ENCODE results near the gene APC. TPM values are rescaled to one million over a fixed set of nuclear protein-coding genes. Genes with fewer than 3 reads are reported as not detected.
A peak's percentile ranks its signal among the peaks of the same experiment; 100 is the strongest.

Gene APC
- total and polyA plus RNA-seq, 4 experiments from 2014 or later = 4.4 to 44.5 (median 31.8) TPM

DNA sequence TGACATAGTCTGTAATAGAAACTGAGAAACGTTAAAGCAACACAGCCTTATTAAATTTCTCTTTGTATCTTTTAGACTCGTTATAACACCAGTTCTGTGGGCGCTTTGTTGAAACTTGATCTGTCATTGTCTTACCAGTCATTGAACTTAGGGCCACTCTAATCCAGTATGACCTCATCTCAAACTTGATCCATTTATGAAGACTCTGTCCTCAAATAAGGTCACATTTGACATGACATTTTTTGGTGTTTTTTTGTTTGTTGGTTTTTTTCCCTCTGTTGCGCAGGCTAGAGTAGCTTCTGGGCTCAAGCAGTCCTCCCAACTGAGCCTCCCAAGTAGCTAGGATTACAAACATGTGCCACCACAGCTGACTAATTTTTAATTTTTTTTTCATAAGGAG is 5.9 kb downstream of the APC start:
- Histone ChIP-seq H3K27me3 (ENCODE audit: insufficient read depth, low read length) (no peaks in the 10 kb centered on the region), H3K36me3 (ENCODE audit: insufficient read depth, low read length) (no peaks in the 10 kb centered on the region), H3K4me3 (ENCODE audit: low read length in 2 of 2) (no peak overlapping the region), H3K27ac (ENCODE audit: low read depth, low read length) (no peak overlapping the region), H3K9me3 (ENCODE audit: control insufficient read depth in 1 of 2, low read length in 2 of 2) (no peaks in the 10 kb centered on the region), H3K4me1 (ENCODE audit: insufficient read depth, low read length) (no peaks in the 10 kb centered on the region)
- H3K4me3 Mint-ChIP-seq = no peak overlapping the region
- peaks cover 13 to 28% (median 16%) of the 10 kb centered on the region in 4 donors for H3K4me1 Mint-ChIP-seq
- no peaks in the 10 kb centered on the region for H3K27me3 Mint-ChIP-seq
- H3K27ac Mint-ChIP-seq = no peak overlapping the region
- intact Hi-C loops (cut with micrococcal nuclease) = no loop called here
- peaks cover 0 to 4% of the 10 kb centered on the region in 2 donors for H3K36me3 Mint-ChIP-seq
- H3K9me3 Mint-ChIP-seq = no peaks in the 10 kb centered on the region
- ChIA-PET CTCF (ENCODE audit: partially characterized antibody) (interaction anchor here (1.3 kb wide), 1 partner anchor 14 kb away, joined by 3 read pairs; no protein-coding TSS in a partner anchor), POLR2A (ENCODE audit: partially characterized antibody) (no interaction called here)
- DNase-seq = no peak

DNA sequence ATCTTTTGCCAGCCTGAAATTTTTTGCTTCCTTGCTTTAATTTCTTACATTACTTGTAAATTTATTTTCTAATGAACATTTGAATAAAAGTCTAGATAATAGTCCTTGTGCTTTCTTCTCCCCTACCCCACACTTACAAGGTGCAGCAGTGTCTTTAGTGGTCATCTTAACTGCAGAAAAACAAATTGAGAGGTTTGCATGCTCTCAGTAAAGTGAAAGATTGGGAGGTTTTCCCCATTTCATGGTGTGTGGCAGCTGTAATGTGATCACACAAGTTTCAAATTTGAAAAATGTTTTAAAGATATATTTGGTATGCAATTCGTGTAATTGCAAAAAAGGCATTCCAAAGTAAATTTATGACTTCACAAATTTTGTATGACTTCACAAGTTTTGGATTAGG is 14.7 kb downstream of the APC start:
- H3K4me1 ChIP-seq (ENCODE audit: insufficient read depth, low read length) = no peaks in the 10 kb centered on the region
- H3K9me3 Mint-ChIP-seq = no peaks in the 10 kb centered on the region
- no peak overlapping the region for H3K27ac ChIP-seq (ENCODE audit: low read depth, low read length)
- DNase-seq = no peak
- H3K4me3 Mint-ChIP-seq = no peak overlapping the region
- no peaks in the 10 kb centered on the region for H3K27me3 ChIP-seq (ENCODE audit: insufficient read depth, low read length)
- intact Hi-C loops (cut with micrococcal nuclease) = no loop called here
- ChIA-PET POLR2A (ENCODE audit: partially characterized antibody) (no interaction called here), CTCF (ENCODE audit: partially characterized antibody) (no interaction called here)
- peaks cover 14 to 17% (median 14%) of the 10 kb centered on the region in 4 donors for H3K4me1 Mint-ChIP-seq
- H3K36me3 Mint-ChIP-seq = peaks cover 0 to 3% of the 10 kb centered on the region in 2 donors
- no peak overlapping the region for H3K4me3 ChIP-seq (ENCODE audit: low read length in 2 of 2)
- no peak overlapping the region for H3K27ac Mint-ChIP-seq
- no peaks in the 10 kb centered on the region for H3K9me3 ChIP-seq (ENCODE audit: control insufficient read depth in 1 of 2, low read length in 2 of 2)
- no peaks in the 10 kb centered on the region for H3K27me3 Mint-ChIP-seq
- no peaks in the 10 kb centered on the region for H3K36me3 ChIP-seq (ENCODE audit: insufficient read depth, low read length)

DNA sequence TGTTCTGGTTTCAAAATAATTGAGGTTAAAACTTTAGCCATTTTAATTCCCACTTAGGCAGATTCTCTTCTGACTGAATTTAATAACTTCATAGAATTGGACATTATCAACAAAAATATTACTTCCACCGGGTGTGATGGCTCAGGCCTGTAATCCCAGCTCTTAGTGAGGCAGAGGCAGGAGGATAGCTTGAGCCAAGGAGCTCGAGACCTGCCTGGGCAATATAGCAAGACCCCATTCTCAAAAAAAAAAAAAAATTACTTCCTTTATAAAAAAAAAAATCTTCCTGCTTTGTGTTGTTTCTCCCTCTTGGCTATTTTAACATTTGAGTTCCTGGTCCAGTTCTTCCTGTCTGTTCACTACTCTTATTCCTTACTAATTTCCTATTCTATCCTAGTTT is 18.0 kb downstream of the APC start:
- no peak overlapping the region for H3K27ac ChIP-seq (ENCODE audit: low read depth, low read length)
- intact Hi-C loops (cut with micrococcal nuclease) = loop anchor here (2.0 to 5.0 kb wide), 3 partner anchors 65 to 593 kb away; partner anchors contain the start of gene REEP5
- no peaks in the 10 kb centered on the region for H3K27me3 Mint-ChIP-seq
- no peaks in the 10 kb centered on the region for H3K27me3 ChIP-seq (ENCODE audit: insufficient read depth, low read length)
- peaks cover 12% of the 10 kb centered on the region in 2 donors for H3K36me3 Mint-ChIP-seq
- ChIA-PET POLR2A (ENCODE audit: partially characterized antibody) (interaction anchor here (0.6 kb wide), 1 partner anchor 155 kb away, joined by 3 read pairs; no protein-coding TSS in a partner anchor), CTCF (ENCODE audit: partially characterized antibody) (interaction anchor here (1.4 to 7.6 kb wide), 2 partner anchors 205 to 580 kb away, joined by 8 to 196 read pairs; no protein-coding TSS in a partner anchor)
- no peak for DNase-seq
- no peaks in the 10 kb centered on the region for H3K9me3 Mint-ChIP-seq
- peaks cover 9 to 13% (median 9%) of the 10 kb centered on the region in 4 donors for H3K4me1 Mint-ChIP-seq
- H3K4me3 Mint-ChIP-seq = no peak overlapping the region
- H3K4me1 ChIP-seq (ENCODE audit: insufficient read depth, low read length) = no peaks in the 10 kb centered on the region
- no peaks in the 10 kb centered on the region for H3K9me3 ChIP-seq (ENCODE audit: control insufficient read depth in 1 of 2, low read length in 2 of 2)
- peaks cover 3% of the 10 kb centered on the region for H3K36me3 ChIP-seq (ENCODE audit: insufficient read depth, low read length)
- H3K4me3 ChIP-seq (ENCODE audit: low read length in 2 of 2) = no peak overlapping the region
- peak overlapping the region in 6 of 7 donors; percentile 13 to 84 (median 35) for H3K27ac Mint-ChIP-seq

GRCh38 chr5:112757468-112758208 is 20.0 kb downstream of the APC start:
- ChIA-PET CTCF (ENCODE audit: partially characterized antibody) (interaction anchor here (0.6 to 7.6 kb wide), 41 partner anchors 9 to 851 kb away, joined by 3 to 196 read pairs (median 3); partner anchors contain the start of genes APC and REEP5), POLR2A (ENCODE audit: partially characterized antibody) (interaction anchor here (0.8 kb wide), 1 partner anchor 9 kb away, joined by 3 read pairs; no protein-coding TSS in a partner anchor)
- Histone ChIP-seq H3K27ac (ENCODE audit: low read depth, low read length) (no peak overlapping the region), H3K9me3 (ENCODE audit: control insufficient read depth in 1 of 2, low read length in 2 of 2) (no peaks in the 10 kb centered on the region), H3K4me1 (ENCODE audit: insufficient read depth, low read length) (no peaks in the 10 kb centered on the region), H3K27me3 (ENCODE audit: insufficient read depth, low read length) (no peaks in the 10 kb centered on the region), H3K4me3 (ENCODE audit: low read length in 2 of 2) (no peak overlapping the region), H3K36me3 (ENCODE audit: insufficient read depth, low read length) (peaks cover 3% of the 10 kb centered on the region)
- Mint-ChIP-seq H3K9me3 (no peaks in the 10 kb centered on the region), H3K27ac (peak overlapping the region in 5 of 7 donors; percentile 3 to 71 (median 59)), H3K4me3 (peak overlapping the region in 1 of 8 donors; percentile 20), H3K4me1 (peaks cover 9 to 12% (median 9%) of the 10 kb centered on the region in 4 donors), H3K36me3 (peaks cover 15 to 21% of the 10 kb centered on the region in 2 donors), H3K27me3 (no peaks in the 10 kb centered on the region)
- intact Hi-C loops (cut with micrococcal nuclease) = loop anchor here (1.0 to 5.0 kb wide), 5 partner anchors 67 to 595 kb away; partner anchors contain the start of gene REEP5
- peak in 4 of 5 donors; percentile 50 to 64 (median 52) for DNase-seq

DNA sequence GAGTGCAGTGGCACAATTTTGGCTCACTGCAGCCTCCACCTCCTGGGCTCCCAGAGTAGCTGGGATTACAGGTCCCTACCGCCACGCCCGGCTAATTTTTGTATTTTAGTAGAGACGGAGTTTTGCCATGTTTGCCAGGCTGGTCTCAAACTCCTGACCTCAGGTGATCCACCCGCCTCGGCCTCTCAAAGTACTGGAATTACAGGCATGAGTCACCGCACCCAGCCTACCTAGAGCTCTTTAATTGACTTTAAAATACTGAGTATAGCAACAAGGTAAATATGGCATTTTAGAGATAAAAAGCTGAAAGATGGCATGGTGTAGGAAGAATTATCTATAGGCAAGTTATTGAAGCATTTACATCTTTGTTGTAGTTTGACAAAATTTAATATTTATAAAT is 21.0 kb downstream of the APC start:
- H3K36me3 ChIP-seq (ENCODE audit: insufficient read depth, low read length) = peaks cover 3% of the 10 kb centered on the region
- H3K4me1 ChIP-seq (ENCODE audit: insufficient read depth, low read length) = no peaks in the 10 kb centered on the region
- Mint-ChIP-seq H3K27ac (no peak overlapping the region), H3K36me3 (peaks cover 15 to 21% of the 10 kb centered on the region in 2 donors), H3K4me3 (no peak overlapping the region), H3K4me1 (peaks cover 5 to 9% (median 5%) of the 10 kb centered on the region in 4 donors), H3K27me3 (no peaks in the 10 kb centered on the region), H3K9me3 (no peaks in the 10 kb centered on the region)
- no peaks in the 10 kb centered on the region for H3K27me3 ChIP-seq (ENCODE audit: insufficient read depth, low read length)
- DNase-seq = no peak
- ChIA-PET CTCF (ENCODE audit: partially characterized antibody) (interaction anchor here (0.6 to 7.6 kb wide), 15 partner anchors 11 to 583 kb away, joined by 3 to 196 read pairs (median 8); partner anchors contain the start of genes APC and REEP5), POLR2A (ENCODE audit: partially characterized antibody) (no interaction called here)
- intact Hi-C loops (cut with micrococcal nuclease) = loop anchor here (5.0 kb wide), 2 partner anchors 164 to 596 kb away; partner anchors contain the start of gene REEP5
- no peak overlapping the region for H3K4me3 ChIP-seq (ENCODE audit: low read length in 2 of 2)
- H3K27ac ChIP-seq (ENCODE audit: low read depth, low read length) = no peak overlapping the region
- no peaks in the 10 kb centered on the region for H3K9me3 ChIP-seq (ENCODE audit: control insufficient read depth in 1 of 2, low read length in 2 of 2)

GRCh38 chr5:112762113-112762810 is 24.6 kb downstream of the APC start:
- Mint-ChIP-seq H3K4me3 (no peak overlapping the region), H3K27me3 (no peaks in the 10 kb centered on the region), H3K36me3 (peaks cover 22 to 27% of the 10 kb centered on the region in 2 donors), H3K27ac (peak overlapping the region in 1 of 7 donors; percentile 13), H3K9me3 (no peaks in the 10 kb centered on the region), H3K4me1 (peaks cover 0 to 5% (median 2%) of the 10 kb centered on the region in 4 donors)
- Histone ChIP-seq H3K27ac (ENCODE audit: low read depth, low read length) (no peak overlapping the region), H3K4me1 (ENCODE audit: insufficient read depth, low read length) (no peaks in the 10 kb centered on the region), H3K4me3 (ENCODE audit: low read length in 2 of 2) (no peak overlapping the region), H3K36me3 (ENCODE audit: insufficient read depth, low read length) (peaks cover 3% of the 10 kb centered on the region), H3K27me3 (ENCODE audit: insufficient read depth, low read length) (no peaks in the 10 kb centered on the region), H3K9me3 (ENCODE audit: control insufficient read depth in 1 of 2, low read length in 2 of 2) (no peaks in the 10 kb centered on the region)
- DNase-seq = no peak
- intact Hi-C loops (cut with micrococcal nuclease) = no loop called here
- POLR2A ChIA-PET (ENCODE audit: partially characterized antibody) = no interaction called here
- CTCF ChIA-PET (ENCODE audit: partially characterized antibody) = no interaction called here

- Mint-ChIP-seq H3K27ac (no peak overlapping the region), H3K27me3 (no peaks in the 10 kb centered on the region), H3K9me3 (no peaks in the 10 kb centered on the region), H3K36me3 (peaks cover 23 to 26% of the 10 kb centered on the region in 2 donors), H3K4me3 (no peak overlapping the region), H3K4me1 (peaks cover 0 to 1% (median 0%) of the 10 kb centered on the region in 4 donors)
- Histone ChIP-seq H3K9me3 (ENCODE audit: control insufficient read depth in 1 of 2, low read length in 2 of 2) (no peaks in the 10 kb centered on the region), H3K36me3 (ENCODE audit: insufficient read depth, low read length) (peaks cover 3% of the 10 kb centered on the region), H3K27ac (ENCODE audit: low read depth, low read length) (no peak overlapping the region), H3K4me1 (ENCODE audit: insufficient read depth, low read length) (no peaks in the 10 kb centered on the region), H3K4me3 (ENCODE audit: low read length in 2 of 2) (no peak overlapping the region), H3K27me3 (ENCODE audit: insufficient read depth, low read length) (no peaks in the 10 kb centered on the region)
- intact Hi-C loops (cut with micrococcal nuclease) = no loop called here
- CTCF ChIA-PET (ENCODE audit: partially characterized antibody) = no interaction called here
- no peak for DNase-seq
- POLR2A ChIA-PET (ENCODE audit: partially characterized antibody) = no interaction called here
Measured at GRCh38 chr5:112763165-112763564, 25.5 kb downstream of the APC start.

Data from CD4-positive, alpha-beta memory T cell (primary cell).